HG03045 (cell line): ENCODE results near the gene DACH2.

Source experiments
- ATAC-seq: cut with Tn5 transposase; IDR thresholded peaks from one replicate; pipeline ENCODE4 v1.9.1; 2021; ENCODE audit warnings: mild to moderate bottlenecking, moderate library complexity; ENCODE audit not compliant: unreplicated experiment

The DACH2 gene

DNA sequence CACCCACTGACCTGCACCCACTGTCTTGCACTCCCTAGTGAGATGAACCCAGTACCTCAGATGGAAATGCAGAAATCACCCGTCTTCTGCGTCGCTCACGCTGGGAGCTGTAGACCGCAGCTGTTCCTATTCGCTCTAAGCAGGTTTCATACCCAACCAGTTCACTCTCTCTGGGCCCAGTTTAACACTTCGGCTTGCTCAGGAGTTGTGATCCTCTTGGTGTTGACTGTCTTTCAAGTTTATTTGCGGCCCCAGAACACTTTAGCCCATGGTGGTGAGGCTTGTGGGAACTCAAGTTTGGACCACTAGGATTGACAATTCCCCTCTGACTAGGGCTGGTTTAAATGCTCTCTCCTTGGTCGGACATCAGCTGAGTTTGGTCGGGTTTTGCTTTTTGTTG, 147.0 kb downstream of the DACH2 start:
- no peak for ATAC-seq

DNA sequence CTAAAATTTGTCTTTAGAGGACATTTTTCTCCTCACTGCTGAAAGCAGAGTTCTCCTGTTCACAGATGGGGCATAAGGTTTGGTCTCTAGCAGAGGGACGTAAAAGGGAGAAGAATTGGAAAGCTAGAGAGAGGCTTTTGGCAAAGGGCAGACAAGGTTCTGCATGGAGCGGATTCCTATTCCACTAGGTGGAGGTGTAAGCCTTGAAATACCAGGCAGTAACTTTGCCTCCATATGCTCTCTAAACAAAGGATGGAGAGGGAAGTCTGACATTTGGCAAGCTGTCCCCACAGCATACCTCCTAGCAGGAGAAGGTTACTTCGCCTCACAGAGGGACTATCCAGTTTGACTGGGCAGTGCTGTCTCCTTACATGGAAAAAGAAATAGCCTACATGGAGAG, 174.7 kb downstream of the DACH2 start:
- ATAC-seq, result no peak

DNA sequence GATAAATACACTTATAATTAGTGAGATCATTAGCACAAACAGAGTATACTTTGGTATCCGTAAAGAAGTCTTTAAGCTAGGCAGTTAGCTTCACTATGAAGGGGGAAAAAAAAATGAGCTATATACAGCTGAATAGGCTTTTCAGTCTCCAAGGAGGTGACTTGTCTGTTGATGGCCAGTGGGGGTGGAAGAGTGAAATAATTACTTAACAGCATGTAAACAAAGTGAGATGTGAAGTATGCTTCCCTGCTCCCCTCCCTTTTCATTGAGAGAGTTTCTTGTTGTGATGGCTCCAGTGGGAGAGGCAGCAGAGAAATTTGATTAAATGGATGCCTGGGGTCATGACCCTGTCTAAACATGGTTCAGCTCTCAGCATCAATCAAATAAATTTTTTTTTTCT, 180.9 kb downstream of the DACH2 start:
- ATAC-seq, result no peak

DNA sequence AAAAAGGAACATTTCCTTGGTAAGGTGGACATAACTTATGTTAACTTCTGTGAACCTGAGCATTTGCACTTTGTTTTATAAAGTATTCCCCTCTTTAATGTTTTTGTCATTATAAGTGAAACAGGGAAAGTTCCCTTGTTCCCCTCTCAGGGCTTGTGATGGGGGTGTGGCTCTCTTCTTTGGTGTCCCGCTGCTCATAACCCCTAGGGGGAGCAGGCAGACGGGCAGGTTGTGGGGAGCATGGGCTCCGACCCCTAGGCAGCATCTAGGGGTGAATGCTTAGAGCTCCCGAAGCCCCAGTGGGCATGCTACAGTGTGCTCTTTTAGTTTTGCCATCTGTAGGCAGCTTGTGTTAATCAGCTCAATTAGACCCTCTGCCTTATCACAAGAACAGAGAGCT, 200.4 kb downstream of the DACH2 start:
- ATAC-seq, result no peak

DNA sequence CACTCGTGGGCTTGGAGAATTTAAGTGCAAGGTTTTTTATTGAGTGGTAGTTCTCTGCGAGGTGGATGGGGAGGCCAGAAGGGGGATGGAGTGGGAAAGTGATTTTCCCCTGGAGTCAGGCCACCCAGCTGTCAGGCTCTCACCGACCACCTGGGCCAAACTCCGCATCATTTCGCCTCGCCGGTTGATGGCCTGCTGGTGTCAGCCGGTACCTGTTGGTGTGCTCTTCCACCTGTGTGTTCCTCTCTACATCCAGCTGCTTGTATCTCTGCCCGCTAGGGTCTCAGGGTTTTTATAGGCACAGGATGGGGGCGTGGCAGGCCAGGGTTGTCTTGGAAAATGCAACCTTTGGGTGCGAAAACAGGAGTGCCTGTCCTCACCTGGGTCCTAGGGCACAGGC, 200.9 kb downstream of the DACH2 start:
- no peak for ATAC-seq

DNA sequence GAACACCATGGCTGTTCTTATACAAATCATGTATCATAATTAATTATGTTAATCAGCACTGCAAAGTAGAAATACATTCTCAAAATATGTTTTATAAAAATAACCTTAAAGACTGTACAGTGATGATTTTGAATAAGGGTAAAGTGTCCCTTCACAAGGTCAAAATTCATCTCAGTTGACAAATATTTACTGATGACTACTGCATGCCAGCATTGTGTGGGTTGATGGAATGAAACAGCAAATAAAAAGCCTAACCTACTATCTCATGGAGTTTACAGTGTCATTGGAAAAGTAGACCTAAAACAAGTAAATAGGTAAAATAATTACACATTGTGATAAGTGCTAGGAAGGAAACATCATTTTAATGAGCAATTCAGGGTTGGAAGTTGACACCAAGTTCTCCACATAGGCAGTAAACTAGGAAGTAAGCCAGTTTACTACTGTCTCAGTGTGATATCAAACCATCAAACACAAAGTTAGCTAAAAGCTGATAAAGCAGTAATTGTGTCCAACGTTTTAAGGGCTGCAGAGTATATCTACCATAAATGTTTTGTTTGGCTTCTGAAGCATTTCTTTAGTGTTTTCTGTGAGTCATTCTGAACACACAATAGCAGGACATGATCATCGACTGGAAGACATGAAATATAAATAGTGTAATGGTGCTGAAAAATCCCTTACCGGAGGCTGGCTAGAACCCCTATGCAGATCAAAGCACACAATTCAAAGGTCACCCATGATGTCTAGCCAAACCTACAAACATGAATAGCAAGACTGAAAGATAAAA, 221.8 kb downstream of the DACH2 start:
- no peak for ATAC-seq

DNA sequence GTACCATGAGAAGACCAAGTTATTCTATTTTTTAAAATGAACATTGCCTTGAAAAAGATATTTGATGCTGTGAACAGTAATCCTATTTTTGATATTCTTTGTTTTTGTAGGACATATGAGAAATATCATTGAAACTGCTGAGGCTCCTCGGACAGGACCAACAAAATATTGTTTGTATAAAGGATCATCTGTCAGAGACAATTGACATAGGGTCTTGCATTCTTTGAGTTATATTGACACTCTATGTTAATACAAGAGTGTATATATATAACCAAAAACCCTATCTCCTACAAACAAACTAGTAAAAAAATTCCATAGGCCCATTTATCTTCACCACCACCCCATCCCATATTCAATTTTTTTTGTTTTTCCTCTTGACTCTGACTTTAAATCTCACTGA, 222.7 kb downstream of the DACH2 start:
- ATAC-seq, result no peak

DNA sequence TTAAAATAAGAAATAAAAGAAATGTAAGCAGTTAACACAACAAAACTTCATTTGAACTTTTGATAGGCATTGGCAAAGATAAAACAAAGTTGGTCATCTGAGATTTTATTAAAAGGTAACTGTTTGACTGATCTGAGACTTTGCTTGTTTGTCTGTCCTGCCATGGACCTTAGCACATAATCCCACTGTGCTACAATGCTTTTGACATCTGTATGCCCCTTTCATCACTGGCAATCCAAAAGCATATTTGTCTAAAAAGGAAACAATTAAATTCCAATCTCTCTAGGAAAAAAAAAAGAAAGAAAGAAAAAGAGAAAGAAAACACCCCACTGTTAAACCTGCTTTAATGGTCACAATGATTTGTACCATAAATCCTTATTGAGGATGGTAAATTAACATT, 231.0 kb downstream of the DACH2 start:
- ATAC-seq, result no peak

DNA sequence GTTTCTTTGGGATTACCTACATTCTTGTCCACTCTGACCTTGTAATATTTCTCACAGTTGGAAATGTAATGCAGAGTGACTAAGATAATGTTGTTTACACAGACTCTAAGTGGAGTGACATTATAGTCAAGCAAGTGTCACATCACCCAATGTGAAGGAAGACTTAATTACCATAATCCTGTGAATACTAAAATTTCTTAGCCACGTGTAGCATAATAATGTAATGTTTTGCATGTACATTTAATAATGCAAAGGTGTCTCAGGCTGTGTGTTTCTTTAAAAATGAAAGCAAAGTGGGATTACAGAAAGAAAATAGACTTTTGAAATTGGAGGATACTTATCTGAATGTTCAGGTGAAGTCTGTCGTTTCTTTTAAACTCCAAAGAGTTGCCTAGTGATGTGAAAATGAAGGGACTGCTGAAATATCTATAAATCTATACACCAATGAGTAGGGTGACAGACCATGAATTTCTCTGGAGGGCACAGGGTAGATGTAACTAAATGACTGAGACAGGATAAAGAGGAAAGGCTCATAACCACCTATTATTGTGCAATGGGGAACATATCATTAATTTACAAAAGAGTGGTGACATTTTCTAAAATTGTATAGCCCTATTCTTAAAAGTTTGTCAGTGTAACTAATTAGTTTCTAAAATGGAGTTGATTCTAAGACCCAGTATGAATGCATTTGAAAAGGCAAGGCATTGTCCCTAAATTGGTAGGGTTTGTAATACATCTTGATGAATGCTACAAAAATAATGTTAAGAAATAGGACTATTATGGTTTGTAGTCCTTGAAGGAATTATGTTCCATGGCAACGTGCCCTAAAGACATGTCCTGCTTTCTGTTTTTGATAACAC, 235.7 kb downstream of the DACH2 start:
- no peak for ATAC-seq

DNA sequence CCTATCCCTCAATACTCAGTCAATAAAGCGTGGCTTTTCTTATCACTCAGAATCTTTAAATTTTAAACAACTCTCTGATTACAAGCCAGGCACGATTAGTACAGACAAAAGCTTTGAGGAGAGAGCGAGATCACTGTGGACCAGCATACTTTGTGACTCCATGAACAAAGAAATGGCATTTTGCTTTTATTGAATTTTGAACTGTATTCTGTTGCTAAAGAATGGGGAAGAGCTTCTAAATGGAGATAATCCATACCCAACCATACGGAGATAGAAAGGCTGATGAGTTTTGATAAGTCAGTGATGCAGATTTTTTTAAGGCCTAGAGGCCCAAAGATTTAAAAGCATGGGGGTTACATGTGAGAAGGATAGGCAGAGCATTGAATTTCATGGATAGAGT, 259.1 kb downstream of the DACH2 start:
- no peak for ATAC-seq

DNA sequence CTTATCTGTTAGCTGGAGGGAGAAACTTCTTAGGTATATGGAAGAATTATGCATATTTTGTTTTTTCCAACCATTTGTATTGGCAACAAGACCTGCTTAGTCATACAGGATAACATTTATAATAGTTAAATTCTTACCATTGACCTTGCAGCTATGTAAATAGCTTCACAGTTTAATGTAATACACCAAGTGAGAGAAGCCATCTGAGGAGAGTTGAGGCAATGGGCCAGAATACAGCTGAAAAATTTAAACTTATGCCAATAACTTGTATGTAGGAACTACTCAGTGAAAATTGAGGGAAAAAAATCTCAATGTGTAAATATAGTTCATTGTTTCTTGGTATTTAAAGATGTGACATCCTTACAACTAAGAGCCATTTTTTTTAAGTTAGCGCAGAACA, 273.5 kb downstream of the DACH2 start:
- no peak for ATAC-seq

DNA sequence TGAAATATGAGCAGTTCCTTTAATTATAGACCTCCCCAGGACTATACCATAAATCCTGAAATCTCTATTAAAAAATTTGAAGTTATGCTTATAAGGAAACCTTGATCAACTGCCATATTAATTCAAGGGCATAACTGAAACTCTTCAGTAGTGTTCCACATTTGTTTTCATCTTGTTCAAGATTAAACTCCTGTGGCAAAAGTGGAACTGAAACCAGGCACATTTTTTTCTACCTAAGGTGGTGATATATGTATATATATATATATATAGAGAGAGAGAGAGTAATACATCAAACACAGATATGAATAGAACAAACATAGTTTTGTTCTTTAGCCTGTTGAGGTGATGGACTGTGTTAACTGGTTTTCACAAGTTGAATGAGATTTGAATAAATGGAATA, 287.9 kb downstream of the DACH2 start:
- no peak for ATAC-seq

DNA sequence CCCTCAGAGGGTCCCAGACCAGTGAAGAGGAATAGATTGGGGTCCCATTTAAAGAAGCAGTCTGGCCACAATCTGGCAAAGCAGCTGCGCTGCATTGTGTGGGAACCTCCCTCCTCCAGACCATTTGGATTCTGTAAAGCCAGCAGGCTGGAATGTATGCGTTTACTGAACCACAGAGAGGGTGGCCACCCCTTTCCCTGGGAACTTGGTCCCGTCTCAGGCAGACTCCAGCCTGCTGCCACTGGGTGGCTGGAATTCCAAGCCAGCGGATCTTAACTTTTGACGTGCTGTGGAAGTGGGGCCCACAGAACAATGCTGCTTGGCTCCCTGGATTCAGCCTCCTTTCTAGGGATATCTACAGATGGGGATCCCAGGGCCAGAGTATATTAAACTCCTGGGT, 307.2 kb downstream of the DACH2 start:
- ATAC-seq, result no peak

DNA sequence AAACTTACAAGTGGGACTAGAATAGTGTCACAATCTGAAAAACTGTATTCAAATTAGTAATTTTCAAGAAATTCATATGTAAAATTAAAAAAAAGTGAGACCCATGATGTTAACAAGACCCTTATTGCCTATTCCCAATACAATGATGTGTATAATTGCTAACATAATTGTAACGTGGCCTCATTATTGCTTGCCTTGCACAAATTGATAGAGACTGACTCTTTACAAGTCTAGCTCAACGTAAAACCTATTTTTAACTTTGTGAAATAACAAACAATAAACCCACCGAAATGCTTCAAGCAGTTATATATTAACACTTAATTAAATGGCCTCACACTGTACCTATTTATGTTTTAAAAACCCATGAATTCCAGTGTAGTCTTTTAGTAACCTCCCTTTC, 312.5 kb downstream of the DACH2 start:
- no peak for ATAC-seq

DNA sequence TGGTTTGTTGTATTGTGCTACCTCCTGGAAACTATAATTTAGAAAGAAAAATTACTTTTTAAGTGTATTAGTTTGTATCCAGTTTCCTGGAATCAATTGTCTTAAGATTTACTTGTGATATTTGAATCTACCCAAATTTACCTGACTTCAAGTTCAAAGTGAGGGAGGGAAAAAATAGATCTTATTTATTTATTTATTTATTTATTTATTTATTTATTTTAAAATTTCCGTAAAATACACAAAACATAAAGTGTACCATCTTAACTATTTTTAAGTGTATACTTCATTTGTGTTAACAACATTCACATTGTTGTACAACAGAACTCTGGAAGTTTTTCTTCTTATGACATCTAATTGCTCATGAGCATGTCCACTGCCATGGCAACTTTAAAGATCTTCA, 356.0 kb downstream of the DACH2 start:
- ATAC-seq, result no peak

DNA sequence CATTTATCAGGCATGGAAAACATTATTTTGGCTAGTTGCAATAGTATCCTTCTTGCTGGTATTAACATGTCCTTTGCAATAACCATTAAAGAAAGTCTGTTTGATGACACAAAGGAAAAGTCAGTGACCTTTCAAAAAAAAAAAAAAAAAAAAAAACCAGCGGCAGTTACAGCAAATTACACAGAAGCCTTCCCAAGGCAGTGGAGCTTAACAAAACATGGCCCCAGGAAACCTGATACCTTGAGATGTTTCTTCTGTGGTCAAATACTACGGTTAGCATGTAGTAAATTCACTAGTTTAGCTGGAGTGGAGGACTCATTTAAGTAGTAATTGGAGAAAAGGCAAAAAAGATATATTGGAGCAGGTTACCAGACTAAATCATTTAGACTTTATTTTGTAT, 359.1 kb downstream of the DACH2 start:
- no peak for ATAC-seq

DNA sequence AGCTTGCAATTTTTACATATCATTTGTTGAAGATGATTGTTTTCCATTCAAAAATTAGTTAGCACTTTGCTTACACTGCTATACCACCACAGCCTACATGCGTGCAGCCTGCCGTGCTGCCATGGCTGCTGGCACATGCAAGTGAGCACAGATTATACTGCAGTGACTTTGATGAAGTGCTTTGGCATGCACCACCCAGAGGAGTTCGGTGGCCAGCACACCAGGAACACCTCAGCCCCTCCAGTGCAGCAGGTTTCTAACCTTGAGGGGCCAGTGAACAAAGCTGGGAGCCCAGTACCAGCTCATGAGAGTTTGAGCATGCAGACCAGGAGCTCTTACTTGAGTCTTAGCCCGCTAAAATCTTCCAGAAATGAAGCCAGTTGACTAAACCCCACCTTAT, 431.5 kb downstream of the DACH2 start:
- ATAC-seq, result no peak

DNA sequence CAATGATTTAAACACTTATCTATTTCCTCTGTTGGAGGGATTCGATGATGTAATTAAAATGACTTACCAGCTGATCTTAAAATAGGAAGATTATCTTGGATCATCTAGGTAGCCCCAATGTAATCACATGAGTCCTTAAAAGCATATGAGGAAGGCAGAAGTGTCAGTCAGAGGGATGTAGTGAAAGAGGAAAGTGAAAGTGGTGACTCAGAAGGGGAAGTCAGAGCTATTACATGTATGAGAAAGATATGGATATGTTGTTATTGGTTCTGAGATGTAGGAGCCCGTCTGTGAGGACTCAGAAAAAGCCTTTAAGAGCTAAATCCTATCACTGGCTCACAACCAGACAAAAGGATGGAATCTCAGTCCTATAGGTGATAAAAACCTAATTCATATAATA, 456.4 kb downstream of the DACH2 start:
- ATAC-seq, result no peak

DNA sequence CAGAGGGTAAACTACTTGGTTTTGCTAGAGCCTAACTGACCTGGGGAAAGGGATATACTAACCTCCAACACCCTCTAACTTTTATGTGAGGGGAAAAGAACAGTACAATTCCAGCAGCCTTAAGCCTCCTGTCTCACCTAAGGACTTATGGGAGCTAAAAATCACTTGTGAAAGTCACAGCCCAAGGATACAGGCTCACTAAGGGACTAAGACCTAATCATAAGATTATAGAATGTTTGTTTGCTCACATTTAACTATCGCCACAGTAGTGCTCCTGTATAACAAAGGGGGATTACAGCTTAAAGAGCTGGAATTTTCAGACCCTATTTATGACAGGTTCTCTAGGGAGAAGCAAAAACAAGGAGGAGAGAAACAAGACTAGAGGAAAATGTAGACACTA, 548.7 kb downstream of the DACH2 start:
- no peak for ATAC-seq

DNA sequence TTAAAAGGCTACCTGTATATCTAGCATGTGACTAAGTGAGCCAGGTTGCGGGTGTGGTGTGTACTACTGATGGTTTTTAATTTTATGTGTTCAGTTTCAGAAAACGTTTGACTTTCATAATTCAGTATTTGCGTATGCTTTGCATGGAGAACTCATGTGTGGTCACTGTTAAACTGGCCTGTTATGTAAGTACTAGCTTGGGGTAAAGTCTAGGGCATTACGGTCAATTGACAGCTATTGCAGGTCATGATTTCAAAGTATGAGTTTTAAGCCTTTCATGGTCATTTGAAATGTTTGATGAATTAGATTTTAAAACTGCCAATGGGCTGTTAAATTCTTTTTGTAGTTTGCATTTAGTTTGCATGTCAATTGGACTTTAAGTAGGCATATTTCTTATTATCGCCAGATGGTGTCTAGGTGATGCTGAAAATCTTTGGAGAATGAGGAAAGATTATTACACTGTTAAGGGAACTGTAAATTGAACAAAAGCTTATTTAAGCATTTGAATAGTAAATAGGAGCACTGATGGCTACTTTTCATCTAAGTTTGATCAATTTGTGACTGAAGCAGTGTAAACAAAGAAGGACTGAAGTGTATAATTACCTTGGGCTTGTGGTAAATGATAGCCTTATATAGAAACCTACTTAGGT, 563.4 kb downstream of the DACH2 start:
- no peak for ATAC-seq

DNA sequence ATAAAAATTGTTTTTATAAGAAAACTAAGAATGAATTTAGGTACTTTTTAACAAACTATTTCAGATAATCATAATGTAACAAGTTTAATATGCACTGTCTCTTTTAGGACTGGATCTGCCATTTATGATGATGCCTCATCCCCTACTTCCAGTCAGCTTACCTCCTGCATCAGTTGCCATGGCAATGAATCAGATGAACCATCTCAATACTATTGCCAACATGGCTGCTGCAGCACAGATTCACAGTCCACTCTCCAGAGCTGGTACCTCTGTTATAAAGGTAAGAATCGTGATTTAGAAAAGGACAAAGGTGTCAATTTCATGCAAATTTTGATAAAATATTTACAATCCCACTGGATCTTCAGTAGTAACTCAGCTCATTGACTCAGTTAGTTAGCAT, 566.2 kb downstream of the DACH2 start:
- no peak for ATAC-seq

DNA sequence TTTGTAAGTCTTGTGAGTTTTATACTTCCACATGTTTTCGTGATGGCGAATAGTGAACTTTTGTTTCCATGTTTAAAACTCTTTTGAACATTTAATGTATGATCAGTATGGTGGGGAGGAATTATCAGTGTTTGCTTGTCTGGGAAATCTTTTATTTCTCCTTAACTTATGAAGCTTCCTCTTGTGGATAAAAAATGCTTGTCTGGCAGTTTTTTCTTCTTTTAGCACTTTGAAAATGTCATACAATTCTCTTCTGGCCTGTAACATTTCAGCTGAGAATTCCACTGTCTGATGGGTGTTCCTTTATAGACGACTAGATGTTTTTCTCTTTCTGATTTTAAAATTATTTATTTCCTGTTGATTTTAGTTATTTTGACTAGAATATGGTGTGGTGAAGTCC, 576.0 kb downstream of the DACH2 start:
- ATAC-seq, result no peak
